B cell (primary cell): ENCODE data around the gene DHX8. TPM values are rescaled to one million over a fixed set of nuclear protein-coding genes. Genes with fewer than 3 reads are reported as not detected.

Source experiments
- ATAC-seq: fragments of 200-7000 bp; cut with Tn5 transposase; one replicate; pipeline ENCODE4 v1.10.0; 2021; ENCODE audit warnings: low read depth, mild to moderate bottlenecking, moderate number of reproducible peaks, moderate library complexity
- CTCF ChIA-PET: fragments of 350-600 bp; sonication (Branson Sonifier 250); formaldehyde crosslinking; loops from one replicate; lab custom pipeline; 2021; ENCODE audit warnings: antibody characterized with exemption, inconsistent platforms; lab: Charles Lee
- POLR2A ChIA-PET: fragments of 350-600 bp; sonication (Branson Sonifier 250); formaldehyde crosslinking; loops from one replicate; lab custom pipeline; 2021; ENCODE audit warnings: antibody characterized with exemption; lab: Charles Lee
- DNase-seq: peaks from one replicate; pipeline ENCODE4 v3.0.0; 2013
- H2AFZ ChIP-seq: 2 replicates; pipeline ENCODE4 v1.6.1; 2012; ENCODE audit warnings: mild to moderate bottlenecking, low read depth, low read length; ENCODE audit not compliant: insufficient read depth, poor library complexity, severe bottlenecking
- H3K27ac ChIP-seq, 2 donors: 1 replicate in 1 of 2; 2 replicates in 1 of 2; pipeline ENCODE4 v1.5.1; 2012 to 2013; ENCODE audit warnings: low read length in 2 of 2, mild to moderate bottlenecking in 2 of 2, moderate library complexity in 1 of 2
- H3K27me3 ChIP-seq, 4 experiments: fragments of 200-600 bp in 1 of 4; sonication (generic) in 1 of 4; replicated peaks in 1 of 4; 1 replicate in 2 of 4; 2 replicates in 2 of 4; pipeline versions ENCODE4 v1.6.1 to v1.7.0; 2013 to 2016; ENCODE audit warnings: low read length in 3 of 4, mild to moderate bottlenecking in 2 of 4, mixed read lengths in 1 of 4, moderate library complexity in 1 of 4; ENCODE audit not compliant: insufficient read depth in 4 of 4, control insufficient read depth in 3 of 4; ENCODE audit errors: control extremely low read depth in 1 of 4
- H3K36me3 ChIP-seq, 2 experiments: replicated peaks in 1 of 2; 1 replicate in 1 of 2; 2 replicates in 1 of 2; pipeline versions ENCODE4 v1.6.1 to v1.7.1; 2013; ENCODE audit warnings: low read length in 1 of 2; ENCODE audit not compliant: insufficient read depth in 2 of 2, control insufficient read depth in 1 of 2; ENCODE audit errors: control extremely low read depth in 1 of 2, extremely low read depth in 1 of 2
- H3K4me1 ChIP-seq, 2 donors: fragments of 200-600 bp in 1 of 2; sonication (generic) in 1 of 2; 1 replicate in 1 of 2; 2 replicates in 1 of 2; pipeline versions ENCODE4 v1.5.1 to v1.6.1; 2013 to 2017; ENCODE audit warnings: low read length in 2 of 2; ENCODE audit not compliant: control insufficient read depth in 2 of 2, insufficient read depth in 2 of 2
- H3K4me2 ChIP-seq: replicated peaks from 2 replicates; pipeline ENCODE3; 2012; ENCODE audit warnings: mild to moderate bottlenecking, low read depth, low read length; ENCODE audit not compliant: poor library complexity, severe bottlenecking
- H3K4me3 ChIP-seq, 5 experiments: fragments of 200-600 bp in 1 of 5; sonication (generic) in 1 of 5; 1 replicate in 3 of 5; 2 replicates in 2 of 5; pipeline versions ENCODE4 v1.5.1 to v1.7.0; 2011 to 2016; ENCODE audit warnings: low read length in 4 of 5, mild to moderate bottlenecking in 4 of 5, low read depth in 2 of 5, control low read depth in 1 of 5, moderate library complexity in 1 of 5; ENCODE audit not compliant: insufficient read depth in 1 of 5; ENCODE audit errors: control extremely low read depth in 1 of 5, extremely low read depth in 1 of 5
- H3K79me2 ChIP-seq: fragments of 200-600 bp; sonication (generic); one replicate; pipeline ENCODE4 v1.6.0; 2016; ENCODE audit warnings: low read length; ENCODE audit not compliant: control insufficient read depth, insufficient read depth
- H3K9ac ChIP-seq: fragments of 200-600 bp; sonication (generic); 2 replicates; pipeline ENCODE4 v1.6.1; 2017; ENCODE audit warnings: mild to moderate bottlenecking, low read length, moderate library complexity
- H3K9me3 ChIP-seq, 3 donors: one replicate each; pipeline versions ENCODE4 v1.6.1 to v1.7.1; 2013; ENCODE audit warnings: low read length in 2 of 3; ENCODE audit not compliant: control insufficient read depth in 2 of 3, insufficient read depth in 1 of 3; ENCODE audit errors: control extremely low read depth in 1 of 3
- H4K20me1 ChIP-seq: 2 replicates; pipeline ENCODE4 v1.6.0; 2012; ENCODE audit warnings: mild to moderate bottlenecking, low read length; ENCODE audit not compliant: insufficient read depth, control insufficient read depth, poor library complexity, severe bottlenecking
- H3K27ac Mint-ChIP-seq: one replicate; pipeline ENCODE4 v1.8.0; 2021; ENCODE audit warnings: mixed read lengths
- H3K27me3 Mint-ChIP-seq: one replicate; pipeline ENCODE4 v1.8.0; 2021; ENCODE audit warnings: mixed read lengths
- H3K4me1 Mint-ChIP-seq: one replicate; pipeline ENCODE4 v1.8.0; 2021; ENCODE audit warnings: mixed read lengths
- H3K4me3 Mint-ChIP-seq: one replicate; pipeline ENCODE4 v1.8.0; 2021; ENCODE audit warnings: mixed read lengths
- H3K9me3 Mint-ChIP-seq: one replicate; pipeline ENCODE4 v1.8.0; 2022; ENCODE audit warnings: mixed read lengths; ENCODE audit not compliant: insufficient read depth
- EZH2 ChIP-seq: IDR thresholded peaks from 2 replicates; pipeline ENCODE4 v1.6.1; 2012; ENCODE audit warnings: borderline replicate concordance, low read depth, mild to moderate bottlenecking, moderate library complexity, low read length; ENCODE audit not compliant: insufficient read depth, poor library complexity, severe bottlenecking
- WGBS: methylation state at CpG from one replicate; pipeline ENCODE4 v1.1.5; 2013; ENCODE audit warnings: missing lambda C conversion rate; ENCODE audit not compliant: insufficient coverage; 5-methylcytosine and 5-hydroxymethylcytosine counted together
- intact Hi-C: fragments of 100-400 bp; cut with micrococcal nuclease; formaldehyde crosslinking; loops from one replicate; pipeline ENCODE4 v1.10.0; 2022
- polyA plus RNA-seq: library from polyadenylated mRNA; depleted of rRNA; stranded (reverse); fragments of >200 nt; gene quantifications from 2 replicates; pipeline ENCODE4 v1.2.3, GENCODE V29; 2012
- total RNA-seq, 2 donors: library from RNA; stranded (reverse); fragments of 120-200 nt in 1 of 2; gene quantifications; 1 replicate in 1 of 2; 2 replicates in 1 of 2; pipeline versions ENCODE4 v1.2.3 to v1.2.4, GENCODE V29; 2013 to 2022
- TF ChIP-seq, protein P1 (sequence below): fragments of 200-600 bp; IDR thresholded peaks from one replicate; pipeline ENCODE4 v1.8.0; 2022; ENCODE audit warnings: antibody characterized with exemption, mild to moderate bottlenecking

DHX8 gene
- total and polyA plus RNA-seq, 2 donors (not counting 1 experiment from before 2014, with no cell fraction given): 17.9 to 63.3 TPM

DNA sequence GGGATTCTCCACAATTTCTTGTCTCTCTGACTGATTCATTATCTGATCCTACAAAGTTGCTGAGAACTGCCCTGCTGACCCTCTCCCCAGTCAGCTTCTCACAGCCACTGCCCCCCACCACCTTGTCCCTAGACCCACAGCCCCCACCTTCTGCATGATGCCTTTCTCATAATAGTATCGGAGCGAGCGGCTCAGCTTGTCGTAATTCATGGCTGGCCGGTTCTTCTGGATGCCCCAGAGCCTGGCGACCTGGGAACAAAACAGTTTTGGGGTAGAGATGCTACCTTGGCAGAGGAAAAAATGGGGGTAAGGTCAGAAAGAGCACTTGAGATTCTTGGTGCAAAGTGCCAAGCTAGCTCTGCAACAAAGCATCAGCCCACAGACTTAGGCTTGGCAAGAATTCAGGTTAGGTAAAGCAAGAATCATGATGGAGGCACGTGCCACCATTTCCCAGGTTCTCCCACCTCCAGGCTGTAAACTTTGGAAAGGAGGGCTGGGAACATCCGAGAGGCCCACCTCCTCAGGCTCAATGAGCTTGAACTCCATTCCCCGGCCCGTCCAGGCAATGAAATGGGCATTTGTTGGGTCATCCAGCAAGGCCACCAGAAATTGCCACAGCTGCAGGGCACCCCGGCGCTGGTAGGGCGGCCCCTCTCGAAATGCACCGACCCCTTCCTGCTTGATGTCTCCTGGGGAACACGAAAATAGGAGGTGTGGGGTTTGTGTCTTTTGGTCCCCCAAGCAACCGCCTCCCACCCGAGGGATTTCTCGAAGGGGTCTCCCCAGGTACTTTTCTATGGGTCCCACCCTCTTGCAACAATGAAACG, 45.4 kb downstream of the DHX8 start:
- ChIA-PET POLR2A (no interaction called here), CTCF (no interaction called here)
- peaks cover 17% of the 10 kb centered on the region for H4K20me1 ChIP-seq
- H3K4me2 ChIP-seq: no peak overlapping the region
- no peak overlapping the region for H2AFZ ChIP-seq
- ATAC-seq (no peak), DNase-seq (no peak)
- 96% methylated on average over 18 of the region's 20 CpGs for WGBS
- H3K79me2 ChIP-seq: no peaks in the 10 kb centered on the region
- intact Hi-C loops: no loop called here
- TF ChIP-seq, protein P1, sequence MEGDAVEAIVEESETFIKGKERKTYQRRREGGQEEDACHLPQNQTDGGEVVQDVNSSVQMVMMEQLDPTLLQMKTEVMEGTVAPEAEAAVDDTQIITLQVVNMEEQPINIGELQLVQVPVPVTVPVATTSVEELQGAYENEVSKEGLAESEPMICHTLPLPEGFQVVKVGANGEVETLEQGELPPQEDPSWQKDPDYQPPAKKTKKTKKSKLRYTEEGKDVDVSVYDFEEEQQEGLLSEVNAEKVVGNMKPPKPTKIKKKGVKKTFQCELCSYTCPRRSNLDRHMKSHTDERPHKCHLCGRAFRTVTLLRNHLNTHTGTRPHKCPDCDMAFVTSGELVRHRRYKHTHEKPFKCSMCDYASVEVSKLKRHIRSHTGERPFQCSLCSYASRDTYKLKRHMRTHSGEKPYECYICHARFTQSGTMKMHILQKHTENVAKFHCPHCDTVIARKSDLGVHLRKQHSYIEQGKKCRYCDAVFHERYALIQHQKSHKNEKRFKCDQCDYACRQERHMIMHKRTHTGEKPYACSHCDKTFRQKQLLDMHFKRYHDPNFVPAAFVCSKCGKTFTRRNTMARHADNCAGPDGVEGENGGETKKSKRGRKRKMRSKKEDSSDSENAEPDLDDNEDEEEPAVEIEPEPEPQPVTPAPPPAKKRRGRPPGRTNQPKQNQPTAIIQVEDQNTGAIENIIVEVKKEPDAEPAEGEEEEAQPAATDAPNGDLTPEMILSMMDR: no peak
- TF ChIP-seq EZH2: no peak
- no peaks in the 10 kb centered on the region for H3K9me3 ChIP-seq
- Mint-ChIP-seq H3K4me1 (no peaks in the 10 kb centered on the region), H3K27ac (no peak overlapping the region), H3K9me3 (no peaks in the 10 kb centered on the region), H3K27me3 (no peaks in the 10 kb centered on the region), H3K4me3 (no peak overlapping the region)
- H3K36me3 ChIP-seq: peaks cover 0 to 36% of the 10 kb centered on the region in 2 experiments
- no peaks in the 10 kb centered on the region for H3K27me3 ChIP-seq
- H3K9ac ChIP-seq: no peak overlapping the region
- H3K27ac ChIP-seq: no peak overlapping the region
- no peak overlapping the region for H3K4me3 ChIP-seq
- peaks cover 0 to 3% of the 10 kb centered on the region in 2 donors for H3K4me1 ChIP-seq

GRCh38 chr17:43529947-43530287, 46.1 kb downstream of the DHX8 start:
- Mint-ChIP-seq H3K4me3 (no peak overlapping the region), H3K27me3 (no peaks in the 10 kb centered on the region), H3K27ac (no peak overlapping the region), H3K9me3 (no peaks in the 10 kb centered on the region), H3K4me1 (no peaks in the 10 kb centered on the region)
- POLR2A ChIA-PET: no interaction called here
- Histone ChIP-seq H3K9ac (no peak overlapping the region), H3K4me3 (no peak overlapping the region), H2AFZ (no peak overlapping the region), H3K4me1 (peaks cover 0 to 3% of the 10 kb centered on the region in 2 donors), H3K4me2 (no peak overlapping the region), H3K27ac (no peak overlapping the region), H3K9me3 (no peaks in the 10 kb centered on the region), H3K27me3 (no peaks in the 10 kb centered on the region), H4K20me1 (peaks cover 17% of the 10 kb centered on the region), H3K79me2 (no peaks in the 10 kb centered on the region), H3K36me3 (peaks cover 0 to 30% of the 10 kb centered on the region in 2 experiments)
- intact Hi-C loops: no loop called here
- TF ChIP-seq, protein P1: no peak
- TF ChIP-seq EZH2: no peak
- WGBS: no CpG with 5 or more reads among the region's 6 CpGs
- CTCF ChIA-PET: no interaction called here
- ATAC-seq (no peak), DNase-seq (no peak)
